ENCODE measurements around the gene PDZRN3. TPM values are rescaled to one million over a fixed set of nuclear protein-coding genes. Genes with fewer than 3 reads are reported as not detected.

PDZRN3 gene
- total RNA-seq, 1 donor from 2014 or later, result 19.8 TPM

GRCh38 chr3:73470860-73471259, 153.9 kb downstream of the PDZRN3 start:
- FAIRE-seq (no peak), DNase-seq (ENCODE audit: low read depth) (no peak)
- no peak overlapping the region for H2AFZ ChIP-seq (ENCODE audit: low read depth, low read length)
- H3K27me3 ChIP-seq (ENCODE audit: insufficient read depth, low read length), result no peaks in the 10 kb centered on the region
- H3K4me3 ChIP-seq (ENCODE audit: insufficient read depth, low read depth, low read length), result no peak overlapping the region
- no peaks in the 10 kb centered on the region for H4K20me1 ChIP-seq (ENCODE audit: insufficient read depth, low read length)
- Mint-ChIP-seq H3K9me3 (ENCODE audit: unreplicated experiment) (no peaks in the 10 kb centered on the region), H3K27ac (ENCODE audit: unreplicated experiment) (no peak overlapping the region), H3K4me3 (ENCODE audit: unreplicated experiment) (no peak overlapping the region), H3K36me3 (ENCODE audit: low read depth, unreplicated experiment) (peaks cover 4% of the 10 kb centered on the region), H3K4me1 (ENCODE audit: low read depth, unreplicated experiment) (peaks cover 2% of the 10 kb centered on the region), H3K27me3 (ENCODE audit: low read depth, unreplicated experiment) (no peaks in the 10 kb centered on the region)
- no peaks in the 10 kb centered on the region for H3K9me3 ChIP-seq (ENCODE audit: insufficient read depth, low read depth, low read length)
- H3K36me3 ChIP-seq (ENCODE audit: insufficient read depth, low read length), result no peaks in the 10 kb centered on the region
- H3K9ac ChIP-seq (ENCODE audit: low read length), result no peak overlapping the region
- no peaks in the 10 kb centered on the region for H3K4me1 ChIP-seq (ENCODE audit: insufficient read depth, low read length)
- no peak overlapping the region for H3K27ac ChIP-seq (ENCODE audit: low read depth, low read length)
- no peak overlapping the region for H3K4me2 ChIP-seq (ENCODE audit: low read length)
- TF ChIP-seq CTCF (IDR thresholded peaks at IDR 0.05; ENCODE audit: insufficient read depth, low read depth, low read length) (no peak), EZH2 (IDR thresholded peaks at IDR 0.05; ENCODE audit: insufficient read depth, low read length) (no peak)
- H3K79me2 ChIP-seq (ENCODE audit: insufficient read depth, low read length), result no peaks in the 10 kb centered on the region

GRCh38 chr3:73469331-73469730, 155.4 kb downstream of the PDZRN3 start:
- FAIRE-seq, result no peak
- Mint-ChIP-seq H3K27ac (ENCODE audit: unreplicated experiment) (no peak overlapping the region), H3K4me1 (ENCODE audit: low read depth, unreplicated experiment) (peaks cover 2% of the 10 kb centered on the region), H3K9me3 (ENCODE audit: unreplicated experiment) (no peaks in the 10 kb centered on the region), H3K36me3 (ENCODE audit: low read depth, unreplicated experiment) (peaks cover 4% of the 10 kb centered on the region), H3K4me3 (ENCODE audit: unreplicated experiment) (no peak overlapping the region), H3K27me3 (ENCODE audit: low read depth, unreplicated experiment) (no peaks in the 10 kb centered on the region)
- no peak for DNase-seq (ENCODE audit: low read depth)
- H3K9ac ChIP-seq (ENCODE audit: low read length), result no peak overlapping the region
- no peaks in the 10 kb centered on the region for H3K9me3 ChIP-seq (ENCODE audit: insufficient read depth, low read depth, low read length)
- H3K27me3 ChIP-seq (ENCODE audit: insufficient read depth, low read length), result no peaks in the 10 kb centered on the region
- H3K4me1 ChIP-seq (ENCODE audit: insufficient read depth, low read length), result no peaks in the 10 kb centered on the region
- no peak overlapping the region for H2AFZ ChIP-seq (ENCODE audit: low read depth, low read length)
- H3K36me3 ChIP-seq (ENCODE audit: insufficient read depth, low read length), result no peaks in the 10 kb centered on the region
- no peak overlapping the region for H3K4me3 ChIP-seq (ENCODE audit: insufficient read depth, low read depth, low read length)
- no peaks in the 10 kb centered on the region for H4K20me1 ChIP-seq (ENCODE audit: insufficient read depth, low read length)
- H3K79me2 ChIP-seq (ENCODE audit: insufficient read depth, low read length), result no peaks in the 10 kb centered on the region
- H3K27ac ChIP-seq (ENCODE audit: low read depth, low read length), result no peak overlapping the region
- TF ChIP-seq EZH2 (IDR thresholded peaks at IDR 0.05; ENCODE audit: insufficient read depth, low read length) (no peak), CTCF (IDR thresholded peaks at IDR 0.05; ENCODE audit: insufficient read depth, low read depth, low read length) (no peak)
- no peak overlapping the region for H3K4me2 ChIP-seq (ENCODE audit: low read length)

- Mint-ChIP-seq H3K27me3 (ENCODE audit: low read depth, unreplicated experiment) (no peaks in the 10 kb centered on the region), H3K27ac (ENCODE audit: unreplicated experiment) (no peak overlapping the region), H3K4me1 (ENCODE audit: low read depth, unreplicated experiment) (peaks cover 2% of the 10 kb centered on the region), H3K4me3 (ENCODE audit: unreplicated experiment) (no peak overlapping the region), H3K9me3 (ENCODE audit: unreplicated experiment) (no peaks in the 10 kb centered on the region), H3K36me3 (ENCODE audit: low read depth, unreplicated experiment) (peaks cover 4% of the 10 kb centered on the region)
- Histone ChIP-seq H3K4me1 (ENCODE audit: insufficient read depth, low read length) (no peaks in the 10 kb centered on the region), H3K27me3 (ENCODE audit: insufficient read depth, low read length) (no peaks in the 10 kb centered on the region), H3K79me2 (ENCODE audit: insufficient read depth, low read length) (no peaks in the 10 kb centered on the region), H3K36me3 (ENCODE audit: insufficient read depth, low read length) (no peaks in the 10 kb centered on the region), H3K9me3 (ENCODE audit: insufficient read depth, low read depth, low read length) (no peaks in the 10 kb centered on the region), H3K9ac (ENCODE audit: low read length) (no peak overlapping the region), H3K4me2 (ENCODE audit: low read length) (no peak overlapping the region), H3K27ac (ENCODE audit: low read depth, low read length) (no peak overlapping the region), H2AFZ (ENCODE audit: low read depth, low read length) (no peak overlapping the region), H3K4me3 (ENCODE audit: insufficient read depth, low read depth, low read length) (no peak overlapping the region), H4K20me1 (ENCODE audit: insufficient read depth, low read length) (no peaks in the 10 kb centered on the region)
- no peak for TF ChIP-seq EZH2 (IDR thresholded peaks at IDR 0.05; ENCODE audit: insufficient read depth, low read length)
- no peak for TF ChIP-seq CTCF (IDR thresholded peaks at IDR 0.05; ENCODE audit: insufficient read depth, low read depth, low read length)
- DNase-seq (ENCODE audit: low read depth), result no peak
- FAIRE-seq, result no peak
These were observed 157.5 kb downstream of the PDZRN3 start for GRCh38 chr3:73467211-73467610.

Data from astrocyte (in vitro differentiated cells and primary cell).